DND-41 (cell line): ENCODE measurements around the gene TBL1XR1.

Experiments used
- ATAC-seq: fragments of 200-7000 bp; cut with Tn5 transposase; 3 replicates; pipeline ENCODE4 v1.9.1; 2021; ENCODE audit warnings: low read depth; ENCODE audit not compliant: insufficient read depth
- DNase-seq: peaks from one replicate; pipeline ENCODE4 v3.0.0-alpha.2; 2020
- H2AFZ ChIP-seq: 2 replicates; pipeline ENCODE4 v1.6.0; 2012; ENCODE audit warnings: low read depth, low read length
- H3K27ac ChIP-seq: 2 replicates; pipeline ENCODE4 v1.5.1; 2012; ENCODE audit warnings: low read length, inconsistent platforms
- H3K27me3 ChIP-seq: fragments of 200-600 bp; sonication (generic); 2 replicates; pipeline ENCODE4 v1.6.0; 2012; ENCODE audit warnings: low read length, mild to moderate bottlenecking, inconsistent platforms; ENCODE audit not compliant: insufficient read depth, poor library complexity
- H3K36me3 ChIP-seq: 2 replicates; pipeline ENCODE4 v1.5.1; 2012; ENCODE audit warnings: low read length, inconsistent platforms; ENCODE audit not compliant: insufficient read depth
- H3K4me1 ChIP-seq: 2 replicates; pipeline ENCODE4 v1.5.1; 2012; ENCODE audit warnings: mild to moderate bottlenecking, low read length; ENCODE audit not compliant: insufficient read depth
- H3K4me2 ChIP-seq: 2 replicates; pipeline ENCODE4 v1.6.0; 2012; ENCODE audit warnings: mild to moderate bottlenecking, moderate library complexity, low read length, inconsistent platforms; ENCODE audit not compliant: insufficient read depth
- H3K4me3 ChIP-seq, 2 experiments: fragments of 200-600 bp in 1 of 2; shearing (Covaris generic) in 1 of 2; 2 replicates each; pipeline ENCODE4 v1.5.1; 2012 to 2016; ENCODE audit warnings: inconsistent platforms in 2 of 2, low read length in 2 of 2, mild to moderate bottlenecking in 2 of 2, low read depth in 1 of 2, moderate library complexity in 1 of 2
- H3K79me2 ChIP-seq: 2 replicates; pipeline ENCODE4 v1.6.0; 2012; ENCODE audit warnings: low read length, inconsistent platforms; ENCODE audit not compliant: insufficient read depth
- H3K9ac ChIP-seq: 2 replicates; pipeline ENCODE4 v1.6.0; 2012; ENCODE audit warnings: low read depth, mild to moderate bottlenecking, inconsistent platforms, low read length, moderate library complexity
- H3K9me3 ChIP-seq: 2 replicates; pipeline ENCODE4 v1.5.1; 2012; ENCODE audit warnings: low read length, moderate library complexity, mild to moderate bottlenecking, inconsistent platforms; ENCODE audit not compliant: insufficient read depth, severe bottlenecking
- H4K20me1 ChIP-seq: 2 replicates; pipeline ENCODE4 v1.6.0; 2012; ENCODE audit warnings: low read length; ENCODE audit not compliant: insufficient read depth
- EZH2 ChIP-seq: IDR thresholded peaks from 3 replicates; pipeline ENCODE4 v1.6.1; 2012; ENCODE audit warnings: borderline replicate concordance, low read depth, mild to moderate bottlenecking, moderate library complexity, low read length, inconsistent platforms; ENCODE audit not compliant: severe bottlenecking
- TF ChIP-seq, protein P1 (sequence below): IDR thresholded peaks from 2 replicates; pipeline ENCODE4 v1.5.1; 2012; ENCODE audit warnings: borderline replicate concordance, low read length, moderate library complexity, mild to moderate bottlenecking; ENCODE audit not compliant: poor library complexity, severe bottlenecking; ENCODE audit errors: extremely low read depth

The TBL1XR1 gene

DNA sequence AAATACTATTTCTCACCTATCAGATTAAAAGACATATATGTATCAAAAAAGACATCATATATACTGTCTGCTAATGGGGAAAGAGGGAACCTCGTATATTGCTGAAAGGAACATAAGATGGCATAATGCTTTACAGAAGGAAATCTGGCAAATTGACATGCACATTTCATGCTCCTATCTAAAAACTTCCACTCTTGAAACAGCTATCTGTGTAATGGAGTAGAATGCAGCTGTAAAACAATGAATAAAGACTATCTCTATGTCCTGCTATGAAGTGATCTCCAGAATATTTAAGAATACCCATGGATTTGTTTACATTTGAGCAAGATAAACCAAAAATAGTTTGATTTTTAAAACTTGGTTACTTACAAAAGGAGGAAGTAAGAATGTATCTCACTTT lies 107.4 kb downstream of the TBL1XR1 start:
- no peak for TF ChIP-seq EZH2
- TF ChIP-seq, protein P1, sequence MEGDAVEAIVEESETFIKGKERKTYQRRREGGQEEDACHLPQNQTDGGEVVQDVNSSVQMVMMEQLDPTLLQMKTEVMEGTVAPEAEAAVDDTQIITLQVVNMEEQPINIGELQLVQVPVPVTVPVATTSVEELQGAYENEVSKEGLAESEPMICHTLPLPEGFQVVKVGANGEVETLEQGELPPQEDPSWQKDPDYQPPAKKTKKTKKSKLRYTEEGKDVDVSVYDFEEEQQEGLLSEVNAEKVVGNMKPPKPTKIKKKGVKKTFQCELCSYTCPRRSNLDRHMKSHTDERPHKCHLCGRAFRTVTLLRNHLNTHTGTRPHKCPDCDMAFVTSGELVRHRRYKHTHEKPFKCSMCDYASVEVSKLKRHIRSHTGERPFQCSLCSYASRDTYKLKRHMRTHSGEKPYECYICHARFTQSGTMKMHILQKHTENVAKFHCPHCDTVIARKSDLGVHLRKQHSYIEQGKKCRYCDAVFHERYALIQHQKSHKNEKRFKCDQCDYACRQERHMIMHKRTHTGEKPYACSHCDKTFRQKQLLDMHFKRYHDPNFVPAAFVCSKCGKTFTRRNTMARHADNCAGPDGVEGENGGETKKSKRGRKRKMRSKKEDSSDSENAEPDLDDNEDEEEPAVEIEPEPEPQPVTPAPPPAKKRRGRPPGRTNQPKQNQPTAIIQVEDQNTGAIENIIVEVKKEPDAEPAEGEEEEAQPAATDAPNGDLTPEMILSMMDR: no peak
- DNase-seq: no peak
- Histone ChIP-seq H3K4me3 (no peak overlapping the region), H3K4me1 (no peaks in the 10 kb centered on the region; the same call in 1 of the 2 replicates), H3K9me3 (no peaks in the 10 kb centered on the region), H3K27me3 (no peaks in the 10 kb centered on the region), H3K36me3 (peaks cover 33% of the 10 kb centered on the region; the same call in 1 of the 2 replicates), H3K9ac (no peak overlapping the region), H2AFZ (no peak overlapping the region), H3K79me2 (peaks cover 98% of the 10 kb centered on the region), H4K20me1 (peaks cover 51% of the 10 kb centered on the region), H3K4me2 (no peak overlapping the region), H3K27ac (no peak overlapping the region)
- ATAC-seq: no peak

DNA sequence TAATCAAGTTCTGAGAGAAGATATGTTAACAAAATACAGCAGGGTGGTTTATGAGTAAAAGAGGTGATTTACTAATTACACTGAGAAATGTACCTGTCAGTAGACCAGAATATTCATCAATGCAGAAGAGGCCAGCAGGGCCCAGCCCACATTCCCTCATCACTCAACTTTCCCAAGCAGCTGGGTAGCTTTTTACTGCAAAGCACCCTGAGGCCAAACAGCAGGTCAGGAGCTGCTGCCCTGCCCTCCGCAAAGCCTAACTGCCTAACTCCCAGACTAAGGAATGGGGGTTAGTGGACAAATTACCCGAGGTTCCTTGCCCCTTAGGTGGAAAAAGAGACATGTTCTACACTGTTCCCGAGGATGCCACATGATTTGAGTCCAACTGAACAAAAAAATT lies 108.2 kb downstream of the TBL1XR1 start:
- H3K4me3 ChIP-seq: no peak overlapping the region
- DNase-seq (no peak), ATAC-seq (no peak)
- H3K27me3 ChIP-seq: no peaks in the 10 kb centered on the region
- TF ChIP-seq, protein P1: no peak
- TF ChIP-seq EZH2: no peak
- H3K27ac ChIP-seq: no peak overlapping the region
- H3K4me2 ChIP-seq: no peak overlapping the region
- H3K4me1 ChIP-seq: no peaks in the 10 kb centered on the region; the same call in 1 of the 2 replicates
- peaks cover 98% of the 10 kb centered on the region for H3K79me2 ChIP-seq
- no peak overlapping the region for H3K9ac ChIP-seq
- peaks cover 30% of the 10 kb centered on the region; the same call in 1 of the 2 replicates for H3K36me3 ChIP-seq
- H4K20me1 ChIP-seq: peaks cover 53% of the 10 kb centered on the region
- no peaks in the 10 kb centered on the region for H3K9me3 ChIP-seq
- no peak overlapping the region for H2AFZ ChIP-seq

DNA sequence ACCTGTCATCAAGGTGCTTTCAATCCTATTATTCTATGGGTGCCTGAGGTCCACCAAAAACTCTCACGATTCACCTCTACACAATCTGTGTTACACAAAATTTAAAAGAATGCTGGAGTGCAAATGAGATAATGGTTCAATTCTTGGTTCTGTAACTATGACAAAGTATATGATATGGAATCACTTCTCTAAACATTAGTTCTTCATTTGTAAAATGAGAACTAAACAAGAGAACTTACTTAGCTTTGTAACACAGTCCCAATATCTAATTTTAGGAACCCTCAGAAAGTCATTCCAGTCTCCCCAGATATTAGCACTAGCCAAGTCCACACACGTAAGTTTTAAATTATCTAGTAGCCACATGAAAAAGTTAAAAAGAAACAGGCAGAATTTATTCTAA lies 111.5 kb downstream of the TBL1XR1 start:
- peaks cover 98% of the 10 kb centered on the region for H3K79me2 ChIP-seq
- no peak overlapping the region for H3K9ac ChIP-seq
- no peak overlapping the region for H3K27ac ChIP-seq
- H3K9me3 ChIP-seq: no peaks in the 10 kb centered on the region
- H3K4me1 ChIP-seq: no peaks in the 10 kb centered on the region; the same call in 1 of the 2 replicates
- DNase-seq (no peak), ATAC-seq (no peak)
- no peaks in the 10 kb centered on the region for H3K27me3 ChIP-seq
- no peak overlapping the region for H3K4me3 ChIP-seq
- TF ChIP-seq, protein P1: no peak
- TF ChIP-seq EZH2: no peak
- H3K4me2 ChIP-seq: no peak overlapping the region
- H3K36me3 ChIP-seq: peaks cover 16% of the 10 kb centered on the region; the same call in 1 of the 2 replicates
- peaks cover 46% of the 10 kb centered on the region for H4K20me1 ChIP-seq
- H2AFZ ChIP-seq: no peak overlapping the region
